ENCODE measurements around the gene FAM3A. TPM values are rescaled to one million over a fixed set of nuclear protein-coding genes. Genes with fewer than 3 reads are reported as not detected.

FAM3A gene
- total RNA-seq, 2 donors from 2014 or later, result 31.2 to 32.9 TPM

GRCh38 chrX:154466907-154467306, 49.1 kb downstream of the FAM3A start:
- Mint-ChIP-seq H3K4me3 (no peak overlapping the region), H3K9me3 (no peaks in the 10 kb centered on the region), H3K4me1 (ENCODE audit: low read depth) (no peaks in the 10 kb centered on the region), H3K27me3 (ENCODE audit: low read depth) (no peaks in the 10 kb centered on the region), H3K36me3 (ENCODE audit: insufficient read depth in 2 of 2) (peaks cover 0 to 2% of the 10 kb centered on the region in 2 donors), H3K27ac (no peak overlapping the region)
- DNase-seq, result no peak
- no peak for ATAC-seq (replicated peaks in 1 of 2)

- no peak overlapping the region for H3K27ac Mint-ChIP-seq
- peaks cover 1 to 7% of the 10 kb centered on the region in 2 donors for H3K36me3 Mint-ChIP-seq (ENCODE audit: insufficient read depth in 2 of 2)
- DNase-seq (no peak), ATAC-seq (replicated peaks in 1 of 2) (no peak)
- no peaks in the 10 kb centered on the region for H3K9me3 Mint-ChIP-seq
- no peaks in the 10 kb centered on the region for H3K27me3 Mint-ChIP-seq (ENCODE audit: low read depth)
- H3K4me1 Mint-ChIP-seq (ENCODE audit: low read depth), result no peaks in the 10 kb centered on the region
- no peak overlapping the region for H3K4me3 Mint-ChIP-seq
Measured at GRCh38 chrX:154466036-154466435, 50.0 kb downstream of the FAM3A start.

GRCh38 chrX:154465601-154466000, 50.4 kb downstream of the FAM3A start:
- peaks cover 1 to 7% of the 10 kb centered on the region in 2 donors for H3K36me3 Mint-ChIP-seq (ENCODE audit: insufficient read depth in 2 of 2)
- no peak overlapping the region for H3K27ac Mint-ChIP-seq
- no peaks in the 10 kb centered on the region for H3K27me3 Mint-ChIP-seq (ENCODE audit: low read depth)
- H3K9me3 Mint-ChIP-seq, result no peaks in the 10 kb centered on the region
- DNase-seq (no peak), ATAC-seq (replicated peaks in 1 of 2) (no peak)
- H3K4me1 Mint-ChIP-seq (ENCODE audit: low read depth), result no peaks in the 10 kb centered on the region
- no peak overlapping the region for H3K4me3 Mint-ChIP-seq

- Mint-ChIP-seq H3K27me3 (ENCODE audit: low read depth) (no peaks in the 10 kb centered on the region), H3K9me3 (no peaks in the 10 kb centered on the region), H3K36me3 (ENCODE audit: insufficient read depth in 2 of 2) (peaks cover 1 to 7% of the 10 kb centered on the region in 2 donors), H3K4me3 (no peak overlapping the region), H3K27ac (no peak overlapping the region), H3K4me1 (ENCODE audit: low read depth) (no peaks in the 10 kb centered on the region)
- no peak for ATAC-seq (replicated peaks in 1 of 2)
- DNase-seq, result no peak
Measured at GRCh38 chrX:154464806-154465365, 51.1 kb downstream of the FAM3A start.

- H3K27ac Mint-ChIP-seq, result no peak overlapping the region
- H3K4me1 Mint-ChIP-seq (ENCODE audit: low read depth), result peaks cover 4% of the 10 kb centered on the region
- no peaks in the 10 kb centered on the region for H3K9me3 Mint-ChIP-seq
- H3K36me3 Mint-ChIP-seq (ENCODE audit: insufficient read depth in 2 of 2), result peaks cover 1 to 6% of the 10 kb centered on the region in 2 donors
- ATAC-seq (replicated peaks in 1 of 2) (no peak), DNase-seq (no peak)
- H3K4me3 Mint-ChIP-seq, result no peak overlapping the region
- H3K27me3 Mint-ChIP-seq (ENCODE audit: low read depth), result no peaks in the 10 kb centered on the region
Measured at GRCh38 chrX:154463611-154464220, 52.3 kb downstream of the FAM3A start.

GRCh38 chrX:154462396-154462795, 53.6 kb downstream of the FAM3A start:
- DNase-seq, result no peak
- Mint-ChIP-seq H3K4me1 (ENCODE audit: low read depth) (peaks cover 4% of the 10 kb centered on the region), H3K27ac (no peak overlapping the region), H3K9me3 (no peaks in the 10 kb centered on the region), H3K27me3 (ENCODE audit: low read depth) (no peaks in the 10 kb centered on the region), H3K4me3 (no peak overlapping the region), H3K36me3 (ENCODE audit: insufficient read depth in 2 of 2) (peaks cover 3 to 8% of the 10 kb centered on the region in 2 donors)
- ATAC-seq (replicated peaks in 1 of 2), result no peak

GRCh38 chrX:154460326-154460725, 55.7 kb downstream of the FAM3A start:
- Mint-ChIP-seq H3K27ac (no peak overlapping the region), H3K36me3 (ENCODE audit: insufficient read depth in 2 of 2) (peaks cover 5 to 11% of the 10 kb centered on the region in 2 donors), H3K4me1 (ENCODE audit: low read depth) (peaks cover 4% of the 10 kb centered on the region), H3K9me3 (no peaks in the 10 kb centered on the region), H3K4me3 (peak overlapping the region; percentile 56 to 83), H3K27me3 (ENCODE audit: low read depth) (no peaks in the 10 kb centered on the region)
- DNase-seq (no peak), ATAC-seq (replicated peaks in 1 of 2) (no peak)

- peaks cover 4% of the 10 kb centered on the region for H3K4me1 Mint-ChIP-seq (ENCODE audit: low read depth)
- H3K27me3 Mint-ChIP-seq (ENCODE audit: low read depth), result no peaks in the 10 kb centered on the region
- no peaks in the 10 kb centered on the region for H3K9me3 Mint-ChIP-seq
- DNase-seq (no peak), ATAC-seq (replicated peaks in 1 of 2) (no peak)
- H3K27ac Mint-ChIP-seq, result no peak overlapping the region
- H3K4me3 Mint-ChIP-seq, result peak overlapping the region; percentile 56 to 83
- H3K36me3 Mint-ChIP-seq (ENCODE audit: insufficient read depth in 2 of 2), result peaks cover 5 to 11% of the 10 kb centered on the region in 2 donors
Measured at GRCh38 chrX:154459832-154460231, 56.2 kb downstream of the FAM3A start.

- peaks cover 5 to 13% of the 10 kb centered on the region in 2 donors for H3K36me3 Mint-ChIP-seq (ENCODE audit: insufficient read depth in 2 of 2)
- H3K4me1 Mint-ChIP-seq (ENCODE audit: low read depth), result peaks cover 4% of the 10 kb centered on the region
- H3K27ac Mint-ChIP-seq, result peak overlapping the region; percentile 57
- no peaks in the 10 kb centered on the region for H3K27me3 Mint-ChIP-seq (ENCODE audit: low read depth)
- no peak for DNase-seq
- H3K9me3 Mint-ChIP-seq, result no peaks in the 10 kb centered on the region
- peak overlapping the region; percentile 82 to 83 for H3K4me3 Mint-ChIP-seq
- ATAC-seq (replicated peaks in 1 of 2), result peak; percentile 29 to 47
Measured at GRCh38 chrX:154458954-154459778, 56.9 kb downstream of the FAM3A start.

GRCh38 chrX:154458116-154458953, 57.7 kb downstream of the FAM3A start, which contains the start of gene PLXNA3:
Gene PLXNA3, plus strand, starts transcription at chrX:154458281. Its CDS starts 1,903 bp downstream, at chrX:154460184.
- peak within 1 kb of the TSS; percentile 99 for H3K27ac Mint-ChIP-seq
- peaks cover 2% of the 10 kb centered on the region for H3K27me3 Mint-ChIP-seq (ENCODE audit: low read depth)
- peak; percentile 73 to 79 for DNase-seq
- no peaks in the 10 kb centered on the region for H3K9me3 Mint-ChIP-seq
- H3K36me3 Mint-ChIP-seq (ENCODE audit: insufficient read depth in 2 of 2), result peaks cover 5 to 13% of the 10 kb centered on the region in 2 donors
- peaks cover 4% of the 10 kb centered on the region for H3K4me1 Mint-ChIP-seq (ENCODE audit: low read depth)
- H3K4me3 Mint-ChIP-seq, result peak within 1 kb of the TSS; percentile 88 to 98
- peak; percentile 81 for ATAC-seq (replicated peaks in 1 of 2)

- no peaks in the 10 kb centered on the region for H3K9me3 Mint-ChIP-seq
Measured at GRCh38 chrX:154457491-154458115, 58.4 kb downstream of the FAM3A start.

More at GRCh38 chrX:154457491-154458115, 58.4 kb downstream of the FAM3A start:
- peak; percentile 65 to 73 for DNase-seq
- peak; percentile 69 to 76 for ATAC-seq (replicated peaks in 1 of 2)
- Mint-ChIP-seq H3K27ac (peak overlapping the region; percentile 99), H3K27me3 (ENCODE audit: low read depth) (peaks cover 8% of the 10 kb centered on the region), H3K4me3 (peak overlapping the region; percentile 88 to 98), H3K36me3 (ENCODE audit: insufficient read depth in 2 of 2) (peaks cover 5 to 13% of the 10 kb centered on the region in 2 donors), H3K4me1 (ENCODE audit: low read depth) (peaks cover 4% of the 10 kb centered on the region)
